ENCODE measurements around the gene ARHGAP12.

Gene ARHGAP12

GRCh38 chr10:31959461-31960173 is 31.0 kb upstream of the ARHGAP12 start:
- no peak overlapping the region for H3K27ac ChIP-seq (ENCODE audit: low read length)
- H3K36me3 ChIP-seq (ENCODE audit: insufficient read depth, low read depth, low read length), result no peaks in the 10 kb centered on the region
- H3K9me3 ChIP-seq (ENCODE audit: insufficient read depth, low read depth, low read length), result peaks cover 6% of the 10 kb centered on the region
- H3K4me1 ChIP-seq (ENCODE audit: insufficient read depth, low read length), result no peaks in the 10 kb centered on the region
- H3K27me3 ChIP-seq (ENCODE audit: insufficient read depth, low read length), result no peaks in the 10 kb centered on the region
- H3K9ac ChIP-seq (ENCODE audit: low read depth, low read length), result no peak overlapping the region
- no peak overlapping the region for H3K4me3 ChIP-seq (ENCODE audit: low read length)

GRCh38 chr10:31958856-31959255 is 30.2 kb upstream of the ARHGAP12 start:
- Histone ChIP-seq H3K36me3 (ENCODE audit: insufficient read depth, low read depth, low read length) (no peaks in the 10 kb centered on the region), H3K4me1 (ENCODE audit: insufficient read depth, low read length) (no peaks in the 10 kb centered on the region), H3K27ac (ENCODE audit: low read length) (no peak overlapping the region), H3K9me3 (ENCODE audit: insufficient read depth, low read depth, low read length) (peaks cover 13% of the 10 kb centered on the region), H3K27me3 (ENCODE audit: insufficient read depth, low read length) (no peaks in the 10 kb centered on the region), H3K4me3 (ENCODE audit: low read length) (no peak overlapping the region), H3K9ac (ENCODE audit: low read depth, low read length) (no peak overlapping the region)

- no peaks in the 10 kb centered on the region for H3K4me1 ChIP-seq (ENCODE audit: insufficient read depth, low read length)
- H3K9me3 ChIP-seq (ENCODE audit: insufficient read depth, low read depth, low read length), result peaks cover 21% of the 10 kb centered on the region
- no peak overlapping the region for H3K27ac ChIP-seq (ENCODE audit: low read length)
- H3K9ac ChIP-seq (ENCODE audit: low read depth, low read length), result no peak overlapping the region
- no peaks in the 10 kb centered on the region for H3K27me3 ChIP-seq (ENCODE audit: insufficient read depth, low read length)
- no peak overlapping the region for H3K4me3 ChIP-seq (ENCODE audit: low read length)
- no peaks in the 10 kb centered on the region for H3K36me3 ChIP-seq (ENCODE audit: insufficient read depth, low read depth, low read length)
Observed at GRCh38 chr10:31956200-31956946, 27.7 kb upstream of the ARHGAP12 start.

- Histone ChIP-seq H3K9ac (ENCODE audit: low read depth, low read length) (no peak overlapping the region), H3K36me3 (ENCODE audit: insufficient read depth, low read depth, low read length) (no peaks in the 10 kb centered on the region), H3K9me3 (ENCODE audit: insufficient read depth, low read depth, low read length) (peaks cover 21% of the 10 kb centered on the region), H3K4me3 (ENCODE audit: low read length) (no peak overlapping the region), H3K4me1 (ENCODE audit: insufficient read depth, low read length) (no peaks in the 10 kb centered on the region), H3K27ac (ENCODE audit: low read length) (no peak overlapping the region), H3K27me3 (ENCODE audit: insufficient read depth, low read length) (no peaks in the 10 kb centered on the region)
Observed at GRCh38 chr10:31954410-31955191, 26.0 kb upstream of the ARHGAP12 start.

- no peak overlapping the region for H3K4me3 ChIP-seq (ENCODE audit: low read length)
- H3K9ac ChIP-seq (ENCODE audit: low read depth, low read length), result no peak overlapping the region
- H3K27ac ChIP-seq (ENCODE audit: low read length), result no peak overlapping the region
- no peaks in the 10 kb centered on the region for H3K27me3 ChIP-seq (ENCODE audit: insufficient read depth, low read length)
- peaks cover 21% of the 10 kb centered on the region for H3K9me3 ChIP-seq (ENCODE audit: insufficient read depth, low read depth, low read length)
- no peaks in the 10 kb centered on the region for H3K4me1 ChIP-seq (ENCODE audit: insufficient read depth, low read length)
- H3K36me3 ChIP-seq (ENCODE audit: insufficient read depth, low read depth, low read length), result no peaks in the 10 kb centered on the region
Observed at GRCh38 chr10:31953480-31953879, 24.8 kb upstream of the ARHGAP12 start.

- no peak overlapping the region for H3K27ac ChIP-seq (ENCODE audit: low read length)
- no peak overlapping the region for H3K4me3 ChIP-seq (ENCODE audit: low read length)
- no peak overlapping the region for H3K9ac ChIP-seq (ENCODE audit: low read depth, low read length)
- H3K9me3 ChIP-seq (ENCODE audit: insufficient read depth, low read depth, low read length), result peaks cover 21% of the 10 kb centered on the region
- no peaks in the 10 kb centered on the region for H3K36me3 ChIP-seq (ENCODE audit: insufficient read depth, low read depth, low read length)
- H3K27me3 ChIP-seq (ENCODE audit: insufficient read depth, low read length), result no peaks in the 10 kb centered on the region
- H3K4me1 ChIP-seq (ENCODE audit: insufficient read depth, low read length), result no peaks in the 10 kb centered on the region
Observed at GRCh38 chr10:31953080-31953479, 24.4 kb upstream of the ARHGAP12 start.

GRCh38 chr10:31952066-31952465 is 23.4 kb upstream of the ARHGAP12 start:
- H3K4me3 ChIP-seq (ENCODE audit: low read length), result no peak overlapping the region
- no peaks in the 10 kb centered on the region for H3K4me1 ChIP-seq (ENCODE audit: insufficient read depth, low read length)
- no peak overlapping the region for H3K9ac ChIP-seq (ENCODE audit: low read depth, low read length)
- no peaks in the 10 kb centered on the region for H3K27me3 ChIP-seq (ENCODE audit: insufficient read depth, low read length)
- peaks cover 21% of the 10 kb centered on the region for H3K9me3 ChIP-seq (ENCODE audit: insufficient read depth, low read depth, low read length)
- H3K36me3 ChIP-seq (ENCODE audit: insufficient read depth, low read depth, low read length), result no peaks in the 10 kb centered on the region
- H3K27ac ChIP-seq (ENCODE audit: low read length), result no peak overlapping the region

GRCh38 chr10:31949266-31949665 is 20.6 kb upstream of the ARHGAP12 start:
- Histone ChIP-seq H3K4me3 (ENCODE audit: low read length) (no peak overlapping the region), H3K4me1 (ENCODE audit: insufficient read depth, low read length) (peaks cover 8% of the 10 kb centered on the region; the same call in 1 of the 2 replicates), H3K36me3 (ENCODE audit: insufficient read depth, low read depth, low read length) (no peaks in the 10 kb centered on the region), H3K9ac (ENCODE audit: low read depth, low read length) (no peak overlapping the region), H3K9me3 (ENCODE audit: insufficient read depth, low read depth, low read length) (peaks cover 12% of the 10 kb centered on the region), H3K27me3 (ENCODE audit: insufficient read depth, low read length) (no peaks in the 10 kb centered on the region), H3K27ac (ENCODE audit: low read length) (no peak overlapping the region)

GRCh38 chr10:31948021-31948420 is 19.4 kb upstream of the ARHGAP12 start:
- H3K27me3 ChIP-seq (ENCODE audit: insufficient read depth, low read length), result no peaks in the 10 kb centered on the region
- 0 out of 2 replicates have a peak, but pooled peaks cover 3% of the 10 kb centered on the region for H3K9me3 ChIP-seq (ENCODE audit: insufficient read depth, low read depth, low read length)
- peaks cover 8% of the 10 kb centered on the region; the same call in 1 of the 2 replicates for H3K4me1 ChIP-seq (ENCODE audit: insufficient read depth, low read length)
- H3K27ac ChIP-seq (ENCODE audit: low read length), result no peak overlapping the region
- no peak overlapping the region for H3K4me3 ChIP-seq (ENCODE audit: low read length)
- no peaks in the 10 kb centered on the region for H3K36me3 ChIP-seq (ENCODE audit: insufficient read depth, low read depth, low read length)
- no peak overlapping the region for H3K9ac ChIP-seq (ENCODE audit: low read depth, low read length)

- Histone ChIP-seq H3K27me3 (ENCODE audit: insufficient read depth, low read length) (no peaks in the 10 kb centered on the region), H3K9ac (ENCODE audit: low read depth, low read length) (no peak overlapping the region), H3K9me3 (ENCODE audit: insufficient read depth, low read depth, low read length) (no peaks in the 10 kb centered on the region), H3K4me3 (ENCODE audit: low read length) (no peak overlapping the region), H3K27ac (ENCODE audit: low read length) (no peak overlapping the region), H3K36me3 (ENCODE audit: insufficient read depth, low read depth, low read length) (no peaks in the 10 kb centered on the region), H3K4me1 (ENCODE audit: insufficient read depth, low read length) (peaks cover 8% of the 10 kb centered on the region; the same call in 1 of the 2 replicates)
Observed at GRCh38 chr10:31947144-31947926, 18.7 kb upstream of the ARHGAP12 start.

- H3K27ac ChIP-seq (ENCODE audit: low read length), result no peak overlapping the region
Observed at GRCh38 chr10:31945392-31945791, 16.8 kb upstream of the ARHGAP12 start.

More at GRCh38 chr10:31945392-31945791, 16.8 kb upstream of the ARHGAP12 start:
- Histone ChIP-seq H3K36me3 (ENCODE audit: insufficient read depth, low read depth, low read length) (no peaks in the 10 kb centered on the region), H3K4me1 (ENCODE audit: insufficient read depth, low read length) (peaks cover 8% of the 10 kb centered on the region; the same call in 1 of the 2 replicates), H3K9ac (ENCODE audit: low read depth, low read length) (no peak overlapping the region), H3K4me3 (ENCODE audit: low read length) (no peak overlapping the region), H3K9me3 (ENCODE audit: insufficient read depth, low read depth, low read length) (no peaks in the 10 kb centered on the region), H3K27me3 (ENCODE audit: insufficient read depth, low read length) (no peaks in the 10 kb centered on the region)

Data from iPS-20b (cell line).